K562 (cell line): ENCODE results near the gene MYL4. TPM values are rescaled to one million over a fixed set of nuclear protein-coding genes. Genes with fewer than 3 reads are reported as not detected.

ENCODE experiments used
- ATAC-seq: fragments of 200-7000 bp; cut with Tn5 transposase; 3 replicates; pipeline ENCODE4 v1.9.1; 2020; ENCODE audit warnings: moderate library complexity
- BruUV-seq: library from RNA; stranded (reverse); fragments of 400-500 nt; replicated peaks from 2 replicates; lab custom pipeline; 2021; lab: Mats Ljungman, UMichigan
- CTCF ChIA-PET: fragments of 300-600 bp; formaldehyde crosslinking; extraction: SDS; loops from one replicate; lab custom pipeline; 2021; ENCODE audit warnings: low intra/inter-chr PET ratio; lab: Yijun Ruan, JAX
- POLR2A ChIA-PET: fragments of 300-600, 350-650 bp; sonication (Branson Sonifier 250); formaldehyde crosslinking; extraction: SDS; loops from one replicate; lab custom pipeline; 2021; ENCODE audit warnings: antibody characterized with exemption, inconsistent platforms; lab: Yijun Ruan, JAX
- DNase-seq, 4 experiments: peaks; one replicate each; pipeline versions ENCODE4 v3.0.0 to v3.0.0-alpha.2; 2011 to 2018; ENCODE audit warnings: low spot score in 3 of 4, mixed read lengths in 3 of 4; ENCODE audit errors: extremely low read depth in 1 of 4
- FAIRE-seq: peaks from 2 replicates; lab custom pipeline; 2011; peaks lifted over from hg19 to GRCh38; lab: Jason Lieb, UNC
- H2AFZ ChIP-seq: 2 replicates; pipeline ENCODE4 v1.6.0; 2011; ENCODE audit warnings: low read depth, low read length, control low read depth, inconsistent platforms
- H3K27ac ChIP-seq: fragments of 200-600 bp; 3 replicates; pipeline ENCODE4 v1.8.0; 2011; ENCODE audit warnings: low read depth, mild to moderate bottlenecking, control low read depth, inconsistent platforms, low read length, moderate library complexity, mixed read lengths; ENCODE audit errors: extremely low read depth
- H3K27me3 ChIP-seq, 2 experiments: fragments of 300-600 bp in 1 of 2; 2 replicates in 1 of 2; 3 replicates in 1 of 2; pipeline versions ENCODE4 v1.6.0 to v1.8.0; 2011; ENCODE audit warnings: inconsistent platforms in 2 of 2, low read length in 2 of 2, mild to moderate bottlenecking in 1 of 2, mixed read lengths in 1 of 2, moderate library complexity in 1 of 2; ENCODE audit not compliant: control insufficient read depth in 2 of 2, insufficient read depth in 2 of 2
- H3K36me3 ChIP-seq: fragments of 300-600 bp; 3 replicates; pipeline ENCODE4 v1.8.0; 2011; ENCODE audit warnings: mild to moderate bottlenecking, low read length, inconsistent platforms; ENCODE audit not compliant: control insufficient read depth, insufficient read depth
- H3K4me1 ChIP-seq, 2 experiments: fragments of 200-600 bp in 1 of 2; replicated peaks in 1 of 2; 2 replicates in 1 of 2; 3 replicates in 1 of 2; pipeline versions ENCODE4 v1.5.1 to v1.8.0; 2011; ENCODE audit warnings: inconsistent platforms in 2 of 2, low read length in 2 of 2, mild to moderate bottlenecking in 1 of 2, mixed read lengths in 1 of 2, moderate library complexity in 1 of 2; ENCODE audit not compliant: control insufficient read depth in 2 of 2, insufficient read depth in 2 of 2
- H3K4me2 ChIP-seq: 2 replicates; pipeline ENCODE4 v1.6.1; 2011; ENCODE audit warnings: low read length, control low read depth, inconsistent platforms, mixed read lengths; ENCODE audit not compliant: insufficient read depth
- H3K4me3 ChIP-seq: fragments of 200-600 bp; sonication (generic), shearing (Covaris generic); 2 replicates; pipeline ENCODE4 v1.5.1; 2016; ENCODE audit warnings: control low read depth, inconsistent platforms
- H3K79me2 ChIP-seq: fragments of 200-600 bp; 3 replicates; pipeline ENCODE4 v1.8.0; 2011; ENCODE audit warnings: low read length, inconsistent platforms; ENCODE audit not compliant: control insufficient read depth, insufficient read depth
- H3K9ac ChIP-seq, 2 experiments: 2 replicates each; pipeline versions ENCODE4 v1.6.0 to v1.6.1; 2011; ENCODE audit warnings: low read depth in 2 of 2, low read length in 2 of 2, control low read depth in 1 of 2, inconsistent platforms in 1 of 2, mild to moderate bottlenecking in 1 of 2, mixed read lengths in 1 of 2; ENCODE audit not compliant: insufficient read depth in 1 of 2
- H3K9me1 ChIP-seq: one replicate; pipeline ENCODE4 v1.6.0; 2011; ENCODE audit warnings: inconsistent platforms, mild to moderate bottlenecking, low read length, moderate library complexity; ENCODE audit not compliant: control insufficient read depth, insufficient read depth
- H3K9me3 ChIP-seq: replicated peaks from 2 replicates; pipeline ENCODE4 v1.5.1; 2011; ENCODE audit warnings: low read depth, low read length, inconsistent platforms; ENCODE audit not compliant: control insufficient read depth, insufficient read depth
- H4K20me1 ChIP-seq: replicated peaks from 2 replicates; pipeline ENCODE4 v1.6.1; 2011; ENCODE audit warnings: low read length, inconsistent platforms, mixed read lengths; ENCODE audit not compliant: control insufficient read depth, insufficient read depth
- BRD9 ChIP-seq: fragments of 450-650 bp; IDR thresholded peaks from 2 replicates; pipeline ENCODE4 v1.6.1; 2018; ENCODE audit warnings: low read depth; ENCODE audit not compliant: partially characterized antibody
- E2F8 ChIP-seq: fragments of 450-650 bp; IDR thresholded peaks from 2 replicates; pipeline ENCODE4 v1.7.1; 2018; ENCODE audit warnings: mild to moderate bottlenecking, low read depth; ENCODE audit not compliant: partially characterized antibody
- FOXJ2 ChIP-seq: fragments of 200-800 bp; sonication (Bioruptor generic); IDR thresholded peaks from 2 replicates; pipeline ENCODE4 v1.6.1; 2016; ENCODE audit warnings: missing genetic modification characterization, missing compliant biosample characterization
- SMARCA5 ChIP-seq: fragments of 450-650 bp; IDR thresholded peaks from 2 replicates; pipeline ENCODE4 v1.6.1; 2016
- WGBS: fragments of 100-300 bp; shearing (Covaris generic); methylation state at CpG from one replicate; pipeline ENCODE4 v1.1.6; 2016; ENCODE audit warnings: low coverage, mixed read lengths; ENCODE audit not compliant: insufficient coverage; ENCODE audit errors: missing lambda C conversion rate; 5-methylcytosine and 5-hydroxymethylcytosine counted together
- in situ Hi-C: fragments of 300-500 bp; cut with MboI; formaldehyde crosslinking; loops from 4 replicates; pipeline ENCODE4 v1.15.0; 2018; ENCODE audit warnings: inconsistent platforms, mixed read lengths
- intact Hi-C: fragments of 100-400 bp; cut with micrococcal nuclease; formaldehyde crosslinking; loops from 2 replicates; pipeline ENCODE4 v1.14.2; 2022
- polyA plus RNA-seq, 8 experiments: library from polyadenylated mRNA; depleted of rRNA in 4 of 8; stranded (reverse) in 5 of 8; unstranded in 3 of 8; fragments of >200 nt; fragmentation: Nextera tagmentation in 2 of 8; fragmentation: Illumina TruSeq in 1 of 8; extraction: Ambion mirVana in 2 of 8; extraction: Trizol in 1 of 8; gene quantifications; 2 replicates each; pipeline versions ENCODE4 v1.2.1 to v1.2.3, GENCODE V29; 2011 to 2014; ENCODE audit warnings: inconsistent platforms in 1 of 8, missing spikeins in 1 of 8
- total RNA-seq, 7 experiments: library from RNA; depleted of rRNA in 6 of 7; stranded (reverse); fragments of >200 nt in 6 of 7; fragmentation: Illumina TruSeq in 2 of 7; extraction: Trizol in 2 of 7; gene quantifications; 2 replicates each; pipeline versions ENCODE4 v1.2.1 to v1.2.3, GENCODE V29; 2011 to 2021; ENCODE audit warnings: low replicate concordance in 1 of 7

Gene MYL4
- total and polyA plus RNA-seq, 9 of the 15 experiments (the other 6 are each of a cell fraction or from before 2014, with no cell fraction given): 117 to 423 (median 221) TPM

GRCh38 chr17:47238321-47239010 lies 29.3 kb downstream of the MYL4 start (continued):
- TF ChIP-seq FOXJ2 (tag): no peak

GRCh38 chr17:47239619-47239966 lies 30.4 kb downstream of the MYL4 start:
- Histone ChIP-seq H3K27ac (peak overlapping the region; percentile 69), H3K4me3 (no peak overlapping the region)

More at GRCh38 chr17:47239619-47239966, 30.4 kb downstream of the MYL4 start:
- DNase-seq: no peak
- intact Hi-C loops: no loop called here
- WGBS: 58% methylated on average over 7 of the region's 7 CpGs
- H2AFZ ChIP-seq: peak overlapping the region; percentile 98
- H3K36me3 ChIP-seq: no peaks in the 10 kb centered on the region
- H3K27me3 ChIP-seq: no peaks in the 10 kb centered on the region
- BruUV-seq: no TSS peak
- H3K4me2 ChIP-seq: peak overlapping the region; percentile 51
- H3K9me3 ChIP-seq: no peaks in the 10 kb centered on the region; the same call in 1 of the 2 replicates
- TF ChIP-seq E2F8 (no peak), SMARCA5 (peak; percentile 36; the same call in 1 of the 2 replicates), BRD9 (peak; percentile 16)
- TF ChIP-seq, all 486 proteins: peak for 2
- POLR2A ChIA-PET: interaction anchor here (1.1 to 2.1 kb wide), 4 partner anchors 11 to 52 kb away, joined by 4 to 7 read pairs (median 4); partner anchors contain the start of gene ITGB3
- no peaks in the 10 kb centered on the region for H3K79me2 ChIP-seq
- in situ Hi-C loops: no loop called here
- ATAC-seq (no peak; the same call in 2 of the 3 replicates), FAIRE-seq (no peak)
- peaks cover 4% of the 10 kb centered on the region for H3K9me1 ChIP-seq
- peak overlapping the region; percentile 59 to 65; a peak in 3 of 4 replicates for H3K9ac ChIP-seq
- H3K4me1 ChIP-seq: peaks cover 20 to 21% of the 10 kb centered on the region in 2 experiments
- CTCF ChIA-PET: no interaction called here
- no peaks in the 10 kb centered on the region for H4K20me1 ChIP-seq
